ENCODE data around the gene ANKRD42. TPM values are rescaled to one million over a fixed set of nuclear protein-coding genes. Genes with fewer than 3 reads are reported as not detected.
A peak's percentile ranks its signal among the peaks of the same experiment; 100 is the strongest.

The ANKRD42 gene
- total RNA-seq, 1 donor from 2014 or later, result 5.2 TPM

GRCh38 chr11:83153764-83154163 is 39.7 kb upstream of the ANKRD42 start:
- Histone ChIP-seq H3K27me3 (ENCODE audit: low read depth) (no peaks in the 10 kb centered on the region), H3K9me3 (replicated peaks) (no peaks in the 10 kb centered on the region), H3K36me3 (no peaks in the 10 kb centered on the region), H3K4me3 (no peak overlapping the region), H3K4me1 (peaks cover 26% of the 10 kb centered on the region), H3K27ac (replicated peaks) (no peak overlapping the region)
- intact Hi-C loops (cut with micrococcal nuclease), result no loop called here
- DNase-seq, result no peak
- TF ChIP-seq, protein P1, sequence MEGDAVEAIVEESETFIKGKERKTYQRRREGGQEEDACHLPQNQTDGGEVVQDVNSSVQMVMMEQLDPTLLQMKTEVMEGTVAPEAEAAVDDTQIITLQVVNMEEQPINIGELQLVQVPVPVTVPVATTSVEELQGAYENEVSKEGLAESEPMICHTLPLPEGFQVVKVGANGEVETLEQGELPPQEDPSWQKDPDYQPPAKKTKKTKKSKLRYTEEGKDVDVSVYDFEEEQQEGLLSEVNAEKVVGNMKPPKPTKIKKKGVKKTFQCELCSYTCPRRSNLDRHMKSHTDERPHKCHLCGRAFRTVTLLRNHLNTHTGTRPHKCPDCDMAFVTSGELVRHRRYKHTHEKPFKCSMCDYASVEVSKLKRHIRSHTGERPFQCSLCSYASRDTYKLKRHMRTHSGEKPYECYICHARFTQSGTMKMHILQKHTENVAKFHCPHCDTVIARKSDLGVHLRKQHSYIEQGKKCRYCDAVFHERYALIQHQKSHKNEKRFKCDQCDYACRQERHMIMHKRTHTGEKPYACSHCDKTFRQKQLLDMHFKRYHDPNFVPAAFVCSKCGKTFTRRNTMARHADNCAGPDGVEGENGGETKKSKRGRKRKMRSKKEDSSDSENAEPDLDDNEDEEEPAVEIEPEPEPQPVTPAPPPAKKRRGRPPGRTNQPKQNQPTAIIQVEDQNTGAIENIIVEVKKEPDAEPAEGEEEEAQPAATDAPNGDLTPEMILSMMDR (IDR thresholded peaks at IDR 0.05; ENCODE audit: borderline replicate concordance), result no peak

- Histone ChIP-seq H3K4me1 (peaks cover 52% of the 10 kb centered on the region), H3K9me3 (replicated peaks) (no peaks in the 10 kb centered on the region), H3K27ac (replicated peaks) (peak overlapping the region; percentile 99), H3K27me3 (ENCODE audit: low read depth) (no peaks in the 10 kb centered on the region), H3K36me3 (no peaks in the 10 kb centered on the region), H3K4me3 (peak overlapping the region; percentile 91)
- TF ChIP-seq, protein P1 (IDR thresholded peaks at IDR 0.05; ENCODE audit: borderline replicate concordance), result no peak
- no peak for DNase-seq
- intact Hi-C loops (cut with micrococcal nuclease), result loop anchor here (5.0 kb wide), 2 partner anchors 84 to 254 kb away; partner anchors contain the start of genes DDIAS, PRCP and RAB30
These were observed 37.1 kb upstream of the ANKRD42 start for GRCh38 chr11:83156144-83156995.

- H3K27ac ChIP-seq (replicated peaks), result peak within 1 kb of the TSS; percentile 99
- H3K27me3 ChIP-seq (ENCODE audit: low read depth), result no peaks in the 10 kb centered on the region
- TF ChIP-seq, protein P1 (IDR thresholded peaks at IDR 0.05; ENCODE audit: borderline replicate concordance), result no peak
- no peaks in the 10 kb centered on the region for H3K36me3 ChIP-seq
- H3K4me1 ChIP-seq, result peaks cover 59% of the 10 kb centered on the region
- no peaks in the 10 kb centered on the region for H3K9me3 ChIP-seq (replicated peaks)
- intact Hi-C loops (cut with micrococcal nuclease), result loop anchor here (5.0 kb wide), 2 partner anchors 85 to 255 kb away; partner anchors contain the start of genes DDIAS, PRCP and RAB30
- DNase-seq, result peak; percentile 99
- H3K4me3 ChIP-seq, result peak within 1 kb of the TSS; percentile 91
These were observed 36.4 kb upstream of the ANKRD42 start, which contains the start of gene PCF11 for GRCh38 chr11:83156996-83157593. TSS of gene PCF11 (plus strand) at chr11:83157131. CDS start at chr11:83157440, 309 bp downstream.

DNA sequence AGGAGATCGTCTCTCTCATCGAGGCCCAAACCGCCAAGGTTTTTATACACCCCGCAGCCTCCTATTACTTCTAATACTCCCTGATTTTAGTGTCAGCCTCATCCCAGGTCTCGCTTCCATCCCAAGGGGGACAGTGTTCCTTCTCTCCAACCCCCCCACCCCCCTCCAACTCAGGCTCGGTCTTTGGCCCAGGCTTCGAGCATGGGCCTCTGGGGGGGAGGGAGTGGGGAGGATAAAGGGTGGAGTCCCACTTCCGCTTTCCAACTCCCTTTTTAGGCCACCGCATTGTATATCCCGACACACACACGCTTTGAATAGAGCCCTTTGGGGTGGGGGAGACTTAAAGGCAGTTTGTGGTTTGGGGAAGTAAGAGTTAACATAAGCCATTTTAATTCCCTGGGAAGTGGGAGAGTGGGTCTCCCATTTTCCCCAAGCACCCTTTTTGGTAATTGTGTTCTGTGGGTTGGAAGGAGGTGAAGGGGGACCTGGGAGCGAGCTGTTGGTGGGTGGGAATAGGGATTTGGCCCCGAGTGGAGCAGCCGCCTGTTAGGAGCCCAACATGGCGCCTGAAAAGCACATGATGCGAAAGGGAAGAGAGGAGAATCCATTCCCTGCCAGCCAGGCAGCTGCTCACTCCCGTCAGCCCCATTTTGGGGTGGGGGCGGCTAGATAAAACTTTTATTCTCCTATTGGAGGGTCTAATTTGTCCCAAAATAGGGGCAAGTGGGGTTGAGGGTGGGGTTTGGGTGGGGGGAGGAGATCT is 35.7 kb upstream of the ANKRD42 start:
- no peaks in the 10 kb centered on the region for H3K27me3 ChIP-seq (ENCODE audit: low read depth)
- H3K27ac ChIP-seq (replicated peaks), result peak overlapping the region; percentile 99
- intact Hi-C loops (cut with micrococcal nuclease), result loop anchor here (5.0 kb wide), 2 partner anchors 85 to 255 kb away; partner anchors contain the start of genes DDIAS, PRCP and RAB30
- TF ChIP-seq, protein P1 (IDR thresholded peaks at IDR 0.05; ENCODE audit: borderline replicate concordance), result no peak
- peak; percentile 33 for DNase-seq
- no peaks in the 10 kb centered on the region for H3K9me3 ChIP-seq (replicated peaks)
- no peaks in the 10 kb centered on the region for H3K36me3 ChIP-seq
- peaks cover 66% of the 10 kb centered on the region for H3K4me1 ChIP-seq
- H3K4me3 ChIP-seq, result peak overlapping the region; percentile 91

- Histone ChIP-seq H3K4me1 (peaks cover 72% of the 10 kb centered on the region), H3K36me3 (no peaks in the 10 kb centered on the region), H3K27ac (replicated peaks) (peak overlapping the region; percentile 99), H3K9me3 (replicated peaks) (no peaks in the 10 kb centered on the region), H3K27me3 (ENCODE audit: low read depth) (no peaks in the 10 kb centered on the region), H3K4me3 (peak overlapping the region; percentile 91)
- no peak for DNase-seq
- intact Hi-C loops (cut with micrococcal nuclease), result loop anchor here (5.0 kb wide), 2 partner anchors 86 to 256 kb away; partner anchors contain the start of genes DDIAS, PRCP and RAB30
- TF ChIP-seq, protein P1 (IDR thresholded peaks at IDR 0.05; ENCODE audit: borderline replicate concordance), result no peak
These were observed 35.1 kb upstream of the ANKRD42 start for GRCh38 chr11:83158357-83158786.
